ENCODE measurements around the gene GOLGA1.

The GOLGA1 gene

GRCh38 chr9:124882231-124882630 lies 58.7 kb downstream of the GOLGA1 start:
- DNase-seq (ENCODE audit: low read depth): no peak

- DNase-seq (ENCODE audit: low read depth): no peak
Observed at GRCh38 chr9:124881138-124881743, 59.6 kb downstream of the GOLGA1 start.

GRCh38 chr9:124880501-124880900 lies 60.4 kb downstream of the GOLGA1 start:
- DNase-seq (ENCODE audit: low read depth): no peak

GRCh38 chr9:124879226-124879625 lies 61.7 kb downstream of the GOLGA1 start:
- no peak for DNase-seq (ENCODE audit: low read depth)

- no peak for DNase-seq (ENCODE audit: low read depth)
Observed at GRCh38 chr9:124878518-124878917, 62.4 kb downstream of the GOLGA1 start.

GRCh38 chr9:124878021-124878420 lies 62.9 kb downstream of the GOLGA1 start:
- no peak for DNase-seq (ENCODE audit: low read depth)

- DNase-seq (ENCODE audit: low read depth): no peak
Observed at GRCh38 chr9:124877021-124877782, 63.7 kb downstream of the GOLGA1 start.

- DNase-seq (ENCODE audit: low read depth): no peak
Observed at GRCh38 chr9:124875501-124875900, 65.4 kb downstream of the GOLGA1 start.

- DNase-seq (ENCODE audit: low read depth): no peak
Observed at GRCh38 chr9:124873664-124874063, 67.2 kb downstream of the GOLGA1 start.

- no peak for DNase-seq (ENCODE audit: low read depth)
Observed at GRCh38 chr9:124871156-124871561, 69.7 kb downstream of the GOLGA1 start.

GRCh38 chr9:124870723-124871122 lies 70.2 kb downstream of the GOLGA1 start:
- DNase-seq (ENCODE audit: low read depth): no peak

GRCh38 chr9:124869986-124870560 lies 70.8 kb downstream of the GOLGA1 start:
- DNase-seq (ENCODE audit: low read depth): no peak

GRCh38 chr9:124869466-124869985 lies 71.4 kb downstream of the GOLGA1 start:
- DNase-seq (ENCODE audit: low read depth): no peak

- no peak for DNase-seq (ENCODE audit: low read depth)
Observed at GRCh38 chr9:124868511-124869465, 72.1 kb downstream of the GOLGA1 start.

GRCh38 chr9:124863371-124863871 lies 77.5 kb downstream of the GOLGA1 start:
- DNase-seq (ENCODE audit: low read depth): no peak

GRCh38 chr9:124861342-124862229 lies 79.3 kb downstream of the GOLGA1 start, which contains the start of the genes ARPC5L and RPL35:
ARPC5L (plus strand) TSS chr9:124862130; CDS start chr9:124869291, 7,161 bp downstream.
RPL35 (minus strand) TSS chr9:124861957; CDS start chr9:124861912, 45 bp downstream.
- peak; percentile 77 for DNase-seq (ENCODE audit: low read depth)

- DNase-seq (ENCODE audit: low read depth): no peak
Observed at GRCh38 chr9:124860582-124861341, 80.1 kb downstream of the GOLGA1 start.

- no peak for DNase-seq (ENCODE audit: low read depth)
Observed at GRCh38 chr9:124859803-124860581, 80.9 kb downstream of the GOLGA1 start.
